ENCODE results near the gene TGOLN2. TPM values are rescaled to one million over a fixed set of nuclear protein-coding genes. Genes with fewer than 3 reads are reported as not detected.
"Not testable (repeated sequence)": the region's sequence is repeated elsewhere in the genome, so short reads cannot be mapped to it uniquely, and the experiment has no call there.

Gene TGOLN2
- total RNA-seq, 4 donors from 2014 or later, result 40.6 to 77.2 (median 49.0) TPM

- Histone ChIP-seq H3K4me3 (no peak overlapping the region), H3K36me3 (peaks cover 33 to 95% (median 53%) of the 10 kb centered on the region in 3 donors), H3K27me3 (no peaks in the 10 kb centered on the region), H3K4me1 (peaks cover 0 to 20% (median 10%) of the 10 kb centered on the region in 3 donors), H3K27ac (no peak overlapping the region), H3K9me3 (no peaks in the 10 kb centered on the region)
- 93 to 94% methylated on average over 3 of the region's 3 CpGs for WGBS, 2 donors
- TF ChIP-seq CTCF (IDR thresholded peaks at IDR 0.05) (no peak), POLR2A (IDR thresholded peaks at IDR 0.05) (no peak)
- no peak for DNase-seq
- intact Hi-C loops (cut with DNase I), result no loop called here
Observed at GRCh38 chr2:85347599-85347998, 19.8 kb upstream of the TGOLN2 start.

- intact Hi-C loops (cut with DNase I), result no loop called here
- peaks cover 0 to 10% (median 0%) of the 10 kb centered on the region in 3 donors for H3K4me1 ChIP-seq
- WGBS, 2 donors, result 88 to 95% methylated on average over 6 to 10 of the region's 14 CpGs
- no peaks in the 10 kb centered on the region for H3K9me3 ChIP-seq
- H3K4me3 ChIP-seq, result no peak overlapping the region
- H3K27me3 ChIP-seq, result no peaks in the 10 kb centered on the region
- DNase-seq, result no peak
- H3K27ac ChIP-seq, result no peak overlapping the region
- TF ChIP-seq POLR2A (IDR thresholded peaks at IDR 0.05) (no peak), CTCF (IDR thresholded peaks at IDR 0.05) (no peak)
- H3K36me3 ChIP-seq, result peaks cover 11 to 80% (median 32%) of the 10 kb centered on the region in 3 donors
Observed at GRCh38 chr2:85344356-85344954, 16.7 kb upstream of the TGOLN2 start.

GRCh38 chr2:85343207-85343895, 15.6 kb upstream of the TGOLN2 start:
- H3K27me3 ChIP-seq; H3K9me3 ChIP-seq; H3K4me3 ChIP-seq; H3K27ac ChIP-seq; intact Hi-C loops (cut with DNase I); DNase-seq: not testable (repeated sequence)
- H3K4me1 ChIP-seq, result peaks cover 0 to 10% (median 0%) of the 10 kb centered on the region in 3 donors
- 89 to 100% methylated on average over 1 to 3 of the region's 10 CpGs for WGBS, 2 donors
- H3K36me3 ChIP-seq, result peaks cover 8 to 69% (median 28%) of the 10 kb centered on the region in 3 donors

- Histone ChIP-seq H3K27me3 (peaks cover 0 to under 1% (median 0%) of the 10 kb centered on the region in 4 donors), H3K9me3 (no peaks in the 10 kb centered on the region), H3K27ac (no peak overlapping the region), H3K4me3 (no peak overlapping the region), H3K36me3 (peaks cover 8 to 57% (median 28%) of the 10 kb centered on the region in 3 donors), H3K4me1 (peaks cover 0 to 10% (median 0%) of the 10 kb centered on the region in 3 donors)
- intact Hi-C loops (cut with DNase I), result no loop called here
- TF ChIP-seq CTCF (IDR thresholded peaks at IDR 0.05) (no peak), POLR2A (IDR thresholded peaks at IDR 0.05) (no peak)
- no peak for DNase-seq
- 79 to 86% methylated on average over 2 to 3 of the region's 3 CpGs for WGBS, 2 donors
Observed at GRCh38 chr2:85342156-85342555, 14.4 kb upstream of the TGOLN2 start.

GRCh38 chr2:85341269-85342029, 13.7 kb upstream of the TGOLN2 start:
- DNase-seq, result no peak
- Histone ChIP-seq H3K9me3 (no peaks in the 10 kb centered on the region), H3K36me3 (peaks cover 8 to 50% (median 23%) of the 10 kb centered on the region in 3 donors), H3K4me3 (no peak overlapping the region), H3K4me1 (peaks cover 0 to 10% (median 0%) of the 10 kb centered on the region in 3 donors), H3K27ac (no peak overlapping the region), H3K27me3 (peaks cover 0 to 7% (median 0%) of the 10 kb centered on the region in 4 donors)
- 92 to 97% methylated on average over 12 to 30 of the region's 30 CpGs for WGBS, 2 donors
- intact Hi-C loops (cut with DNase I), result no loop called here
- TF ChIP-seq CTCF (IDR thresholded peaks at IDR 0.05) (no peak), POLR2A (IDR thresholded peaks at IDR 0.05) (no peak)
